NCI-H128 (cell line): ENCODE results near the gene HCFC1R1.
"Not testable (repeated sequence)": the region's sequence is repeated elsewhere in the genome, so short reads cannot be mapped to it uniquely, and the experiment has no call there.

Source experiments
- DNase-seq: peaks from one replicate; lab custom pipeline; 2025; ENCODE audit not compliant: unreplicated experiment; lab: John Stamatoyannopoulos, UW

HCFC1R1 gene

DNA sequence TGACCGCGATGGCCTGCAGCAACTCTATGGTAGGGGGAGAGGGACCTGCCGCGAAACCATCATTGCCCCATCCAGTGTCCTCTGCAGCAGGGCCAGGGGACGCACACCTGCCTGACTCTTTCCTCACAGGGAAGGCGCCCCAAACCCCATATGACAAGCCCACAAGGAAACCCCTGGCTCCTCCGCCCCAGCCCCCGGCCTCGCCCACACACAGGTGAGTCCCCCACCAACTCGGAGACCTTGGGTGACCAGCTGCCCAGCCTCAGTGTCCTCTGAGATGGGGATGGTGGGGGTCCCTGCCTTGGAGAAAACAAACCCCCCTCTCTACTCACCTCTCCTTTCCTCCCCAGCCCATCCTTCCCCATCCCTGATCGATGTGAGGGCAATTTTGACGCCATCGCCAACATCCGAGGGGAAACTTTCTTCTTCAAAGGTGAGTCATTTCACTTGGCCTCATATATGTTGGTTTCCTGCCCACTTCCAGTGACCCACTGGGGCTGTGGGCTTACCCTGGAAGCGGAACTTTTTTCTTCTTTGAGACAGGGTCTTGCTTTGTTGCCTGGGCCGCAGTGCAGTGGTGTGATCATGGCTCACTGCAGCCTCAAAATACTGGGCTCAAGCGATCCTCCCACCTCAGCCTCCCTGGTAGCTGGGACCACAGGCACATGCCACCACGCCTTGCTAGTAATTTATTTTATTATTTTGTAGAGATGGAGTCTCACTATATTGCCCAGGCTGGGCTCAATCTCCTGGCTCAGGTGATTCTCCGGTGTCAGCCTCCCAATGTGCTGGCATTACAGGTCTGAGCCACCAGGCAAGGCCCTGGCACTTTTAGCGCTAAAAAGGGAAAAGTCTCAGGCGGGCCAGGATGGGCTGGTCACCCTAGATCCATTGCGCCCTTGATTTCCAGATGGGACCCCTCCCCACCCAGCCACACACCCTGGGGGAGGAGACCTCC, 33.7 kb upstream of the HCFC1R1 start:
- DNase-seq, result no peak

DNA sequence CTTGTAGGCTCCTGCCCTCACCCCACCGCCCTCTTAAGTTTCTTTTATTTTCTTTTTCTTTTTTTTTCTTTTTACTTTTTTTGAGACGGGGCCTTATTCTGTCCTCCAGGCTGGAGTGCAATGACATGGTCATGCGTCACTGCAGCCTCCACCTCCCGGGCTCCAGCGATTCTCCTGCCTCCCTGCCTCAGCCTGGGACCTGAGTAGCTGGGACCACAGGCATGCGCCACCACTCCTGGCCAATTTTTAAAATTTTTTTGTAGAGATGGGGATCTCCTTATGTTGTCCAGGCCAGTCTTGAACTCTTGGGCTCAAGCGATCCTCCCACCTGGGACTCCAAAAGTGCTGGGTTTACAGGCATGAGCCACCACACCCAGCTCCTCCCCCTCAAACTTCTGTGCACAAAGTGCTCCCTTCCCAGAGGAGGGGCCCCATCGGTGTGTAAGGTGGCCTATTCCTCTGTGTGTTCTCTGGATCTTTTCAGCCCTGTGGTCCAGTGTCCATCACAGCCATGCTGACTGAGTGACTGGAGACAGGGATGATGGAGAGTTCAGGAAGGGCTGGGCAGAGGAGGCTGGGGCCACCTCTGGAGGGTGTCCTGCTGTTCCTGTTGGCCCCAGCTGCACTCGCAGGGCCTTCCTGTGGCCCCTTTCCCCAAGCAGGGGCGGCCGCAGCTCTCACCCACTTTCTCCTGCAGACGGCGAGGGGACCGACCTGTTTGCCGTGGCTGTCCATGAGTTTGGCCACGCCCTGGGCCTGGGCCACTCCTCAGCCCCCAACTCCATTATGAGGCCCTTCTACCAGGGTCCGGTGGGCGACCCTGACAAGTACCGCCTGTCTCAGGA, 32.8 kb upstream of the HCFC1R1 start:
- no peak for DNase-seq

GRCh38 chr16:3055734-3056115, 32.0 kb upstream of the HCFC1R1 start:
- not testable (repeated sequence) for DNase-seq

GRCh38 chr16:3054965-3055733, 31.4 kb upstream of the HCFC1R1 start:
- DNase-seq, result no peak

DNA sequence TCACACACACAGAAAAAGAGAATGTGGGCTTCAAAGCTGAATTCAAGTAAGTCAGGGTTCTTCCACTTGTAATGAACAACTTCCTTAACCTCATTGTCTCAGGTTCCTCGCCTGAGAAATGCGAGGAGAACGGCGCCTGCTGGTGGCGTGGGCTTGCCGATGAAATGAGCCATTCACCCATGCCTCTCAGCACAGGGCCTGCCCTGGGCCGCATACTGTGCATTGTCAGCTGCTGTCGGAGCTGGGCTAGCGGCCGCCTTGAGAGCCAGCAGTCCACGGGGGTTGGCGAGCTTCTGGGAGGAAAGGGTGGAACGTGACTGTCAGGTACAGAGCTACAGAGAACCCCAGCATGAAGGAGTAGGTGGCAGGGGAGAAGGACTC, 29.6 kb upstream of the HCFC1R1 start:
- DNase-seq, result not testable (repeated sequence)

- DNase-seq, result not testable (repeated sequence)
Measured at GRCh38 chr16:3052571-3053329, 29.0 kb upstream of the HCFC1R1 start.

GRCh38 chr16:3051494-3051893, 27.8 kb upstream of the HCFC1R1 start:
- no peak for DNase-seq

- DNase-seq, result no peak
Measured at GRCh38 chr16:3051009-3051408, 27.3 kb upstream of the HCFC1R1 start.

- no peak for DNase-seq
Measured at GRCh38 chr16:3050487-3050886, 26.7 kb upstream of the HCFC1R1 start.

- DNase-seq, result no peak
Measured at GRCh38 chr16:3049921-3050481, 26.3 kb upstream of the HCFC1R1 start.

- no peak for DNase-seq
Measured at GRCh38 chr16:3047387-3047720, 23.6 kb upstream of the HCFC1R1 start.

DNA sequence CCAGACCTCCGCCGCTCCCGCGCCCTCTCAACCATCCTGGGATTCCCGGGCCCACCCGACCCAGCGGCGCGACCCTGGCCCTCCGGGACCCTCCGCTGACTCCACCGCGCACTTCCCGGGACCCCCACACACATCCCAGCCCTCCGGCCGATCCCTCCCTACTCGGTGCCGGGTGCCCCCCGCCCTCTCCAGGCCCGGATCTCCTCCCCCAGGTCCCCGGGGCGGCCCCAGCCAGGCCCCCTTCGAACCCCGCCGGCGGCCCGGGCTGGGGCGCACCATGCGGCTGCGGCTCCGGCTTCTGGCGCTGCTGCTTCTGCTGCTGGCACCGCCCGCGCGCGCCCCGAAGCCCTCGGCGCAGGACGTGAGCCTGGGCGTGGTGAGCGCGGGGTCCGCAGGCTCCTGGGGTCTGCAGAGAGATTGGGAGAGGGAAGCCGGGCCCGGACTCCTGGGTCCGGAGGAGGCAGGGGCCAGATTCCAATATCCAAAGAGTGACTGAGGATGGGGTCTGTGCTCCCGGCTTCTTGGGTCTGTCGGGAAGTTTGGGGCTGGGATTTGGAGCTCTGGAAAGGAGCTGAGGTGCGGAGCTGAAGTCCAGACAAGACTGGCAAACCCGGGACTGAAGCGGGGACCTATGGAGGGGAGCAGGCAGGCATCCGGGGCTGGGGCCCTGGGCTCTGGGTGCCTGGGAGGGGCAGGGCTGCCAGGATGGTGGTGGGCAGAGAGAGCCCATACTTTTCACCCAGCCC, 23.1 kb upstream of the HCFC1R1 start:
- no peak for DNase-seq

DNA sequence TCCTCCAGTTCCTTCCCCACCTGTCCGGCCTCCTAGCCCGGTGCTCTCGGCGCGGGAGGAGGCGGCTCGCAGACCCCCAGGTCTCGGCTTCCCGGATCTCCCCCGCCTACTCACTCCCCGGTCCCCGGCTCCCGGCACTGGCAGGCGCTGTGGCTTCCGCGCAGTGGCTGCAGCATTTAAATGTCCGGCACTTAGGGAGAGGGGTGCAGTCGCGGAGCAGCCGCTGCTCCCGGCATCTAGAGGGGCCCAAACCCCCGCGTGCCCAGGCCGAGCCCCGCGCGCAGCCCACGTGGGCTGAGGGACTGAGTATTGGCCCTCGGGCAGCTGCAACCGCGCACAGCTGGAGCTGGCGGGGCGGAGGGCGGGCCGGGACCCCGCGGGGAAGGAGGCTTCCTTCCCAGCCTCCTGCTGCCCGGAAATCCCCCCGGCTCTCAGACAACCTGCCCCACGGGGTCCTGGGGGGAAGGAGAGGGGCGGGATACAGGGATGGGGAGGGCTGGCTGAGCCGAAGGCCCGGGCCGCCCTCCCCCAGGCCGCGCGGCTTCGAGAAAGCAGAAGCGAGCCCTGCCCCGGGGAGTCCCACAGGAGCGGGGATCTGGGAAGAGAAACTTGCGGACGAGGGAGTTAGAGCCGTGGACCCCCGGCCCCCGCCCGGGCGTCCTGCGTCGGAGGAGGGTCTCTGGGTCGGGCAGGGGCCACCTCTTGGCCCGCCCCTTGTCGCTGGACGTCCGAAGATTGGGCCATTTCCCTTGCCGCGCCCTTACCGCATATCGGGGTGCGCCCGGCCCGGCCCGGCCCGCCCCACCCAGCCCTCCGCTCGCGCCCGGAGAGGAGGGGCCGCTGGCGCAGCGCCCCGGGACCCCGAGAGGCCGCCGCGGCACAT, 22.3 kb upstream of the HCFC1R1 start, which contains the start of gene MMP25:
Gene MMP25 (plus strand): TSS at position 804 of the 883 bp plus-strand sequence. CDS start 357 bp downstream, outside the sequence.
- DNase-seq, result no peak

- DNase-seq, result no peak
Measured at GRCh38 chr16:3044708-3045107, 21.0 kb upstream of the HCFC1R1 start.

GRCh38 chr16:3042376-3042775, 18.6 kb upstream of the HCFC1R1 start:
- no peak for DNase-seq

DNA sequence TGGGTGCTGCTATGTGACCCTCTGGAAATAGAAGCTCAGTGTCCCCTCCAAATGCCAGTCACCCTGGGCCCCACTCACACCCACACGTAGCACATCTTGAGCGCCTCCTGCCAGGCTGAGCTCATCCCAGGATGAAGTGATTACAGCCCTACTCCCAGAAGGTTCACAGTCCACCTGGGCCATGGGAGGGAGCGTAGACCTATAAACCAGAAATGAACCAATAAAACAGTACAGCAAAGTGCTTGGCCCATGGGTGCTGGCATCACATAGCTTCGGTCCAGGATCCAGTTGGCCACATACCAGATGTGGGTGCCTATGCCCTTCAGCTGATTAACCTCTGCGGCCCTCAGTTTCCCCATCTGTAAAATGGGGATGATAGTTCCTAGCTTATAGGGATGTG, 15.2 kb upstream of the HCFC1R1 start:
- no peak for DNase-seq

DNA sequence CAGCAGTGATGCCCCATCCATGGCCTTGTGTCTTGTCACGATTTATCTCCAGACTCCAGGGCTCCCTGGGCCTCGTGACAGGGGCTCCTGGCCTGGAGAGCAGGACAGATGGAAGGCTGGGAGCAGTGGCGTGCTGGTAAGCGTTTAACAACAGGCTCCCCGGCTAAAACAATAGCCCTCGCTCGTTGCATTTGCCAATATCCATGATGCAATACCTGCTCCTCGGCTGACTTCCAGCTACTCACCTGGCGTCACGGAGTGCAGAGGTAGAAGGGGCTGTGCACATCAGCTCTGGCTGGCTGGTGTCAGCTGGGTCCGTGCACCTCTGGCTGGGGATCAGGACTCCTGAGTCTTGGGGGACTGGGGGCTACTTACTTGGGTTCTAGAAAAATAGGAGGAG, 14.5 kb upstream of the HCFC1R1 start:
- no peak for DNase-seq

- no peak for DNase-seq
Measured at GRCh38 chr16:3036726-3037315, 13.1 kb upstream of the HCFC1R1 start, which contains the start of gene BICDL2. TSS of gene BICDL2 (minus strand) at chr16:3036944. CDS start at chr16:3035496, 1,448 bp downstream.
